ENCODE results near the gene UNC13A.

Gene UNC13A

GRCh38 chr19:17687857-17688784 is at the start of gene UNC13A:
TSS of gene UNC13A (minus strand) at chr19:17688354. CDS start at chr19:17688199, 155 bp downstream.
- DNase-seq: peak; percentile 84

- DNase-seq: no peak
These were observed 49.6 kb upstream of the UNC13A start for GRCh38 chr19:17737690-17738153.

GRCh38 chr19:17735410-17735809 is 47.3 kb upstream of the UNC13A start:
- no peak for DNase-seq

- DNase-seq: no peak
These were observed 46.0 kb upstream of the UNC13A start for GRCh38 chr19:17734146-17734545.

GRCh38 chr19:17733127-17733526 is 45.0 kb upstream of the UNC13A start:
- no peak for DNase-seq

GRCh38 chr19:17727843-17728242 is 39.7 kb upstream of the UNC13A start:
- DNase-seq: no peak

GRCh38 chr19:17726964-17727773 is 39.0 kb upstream of the UNC13A start:
- no peak for DNase-seq

GRCh38 chr19:17726136-17726741 is 38.1 kb upstream of the UNC13A start:
- DNase-seq: no peak

- no peak for DNase-seq
These were observed 37.4 kb upstream of the UNC13A start for GRCh38 chr19:17725422-17726078.

- no peak for DNase-seq
These were observed 36.5 kb upstream of the UNC13A start for GRCh38 chr19:17724655-17725054.

- no peak for DNase-seq
These were observed 34.6 kb upstream of the UNC13A start for GRCh38 chr19:17722655-17723240.

GRCh38 chr19:17721821-17722220 is 33.7 kb upstream of the UNC13A start:
- DNase-seq: no peak

- no peak for DNase-seq
These were observed 33.0 kb upstream of the UNC13A start for GRCh38 chr19:17721111-17721628.

- no peak for DNase-seq
These were observed 32.3 kb upstream of the UNC13A start for GRCh38 chr19:17720440-17720839.

- DNase-seq: peak; percentile 72
These were observed 31.7 kb upstream of the UNC13A start for GRCh38 chr19:17719730-17720400.

- peak; percentile 75 for DNase-seq
These were observed 31.0 kb upstream of the UNC13A start, which contains the start of gene MAP1S for GRCh38 chr19:17718947-17719711. TSS of gene MAP1S (plus strand) at chr19:17719480. CDS start at chr19:17719503, 23 bp downstream.

- DNase-seq: no peak
These were observed 30.4 kb upstream of the UNC13A start for GRCh38 chr19:17718550-17718946.

GRCh38 chr19:17716309-17716929 is 28.3 kb upstream of the UNC13A start:
- no peak for DNase-seq

- no peak for DNase-seq
These were observed 23.7 kb upstream of the UNC13A start for GRCh38 chr19:17711851-17712250.

GRCh38 chr19:17706750-17707181 is 18.6 kb upstream of the UNC13A start:
- DNase-seq: peak; percentile 91

Data from NCI-H69 (cell line).